ENCODE results near the gene DMRTB1.

Gene DMRTB1

GRCh38 chr1:53495633-53496345, 36.6 kb downstream of the DMRTB1 start:
- no peaks in the 10 kb centered on the region for H3K27me3 ChIP-seq (ENCODE audit: insufficient read depth, poor library complexity, severe bottlenecking)
- H3K9me3 ChIP-seq (ENCODE audit: severe bottlenecking) = no peaks in the 10 kb centered on the region
- ATAC-seq (ENCODE audit: low read depth) = no peak
- TF ChIP-seq CTCF (IDR thresholded peaks at IDR 0.05; ENCODE audit: poor library complexity, severe bottlenecking) = no peak
- H3K4me1 ChIP-seq (ENCODE audit: insufficient read depth, poor library complexity, severe bottlenecking) = no peaks in the 10 kb centered on the region
- DNase-seq (ENCODE audit: low spot score) = no peak
- no peaks in the 10 kb centered on the region for H3K36me3 ChIP-seq (ENCODE audit: low read depth)
- no peak overlapping the region for H3K4me3 ChIP-seq (ENCODE audit: severe bottlenecking)
- no peak overlapping the region for H3K27ac ChIP-seq (ENCODE audit: poor library complexity, severe bottlenecking)

GRCh38 chr1:53498555-53499131, 39.4 kb downstream of the DMRTB1 start:
- H3K4me1 ChIP-seq (ENCODE audit: insufficient read depth, poor library complexity, severe bottlenecking) = no peaks in the 10 kb centered on the region
- ATAC-seq (ENCODE audit: low read depth) = no peak
- peak; percentile 34 for DNase-seq (ENCODE audit: low spot score)
- no peaks in the 10 kb centered on the region for H3K36me3 ChIP-seq (ENCODE audit: low read depth)
- no peaks in the 10 kb centered on the region for H3K9me3 ChIP-seq (ENCODE audit: severe bottlenecking)
- H3K27me3 ChIP-seq (ENCODE audit: insufficient read depth, poor library complexity, severe bottlenecking) = no peaks in the 10 kb centered on the region
- H3K27ac ChIP-seq (ENCODE audit: poor library complexity, severe bottlenecking) = no peak overlapping the region
- H3K4me3 ChIP-seq (ENCODE audit: severe bottlenecking) = no peak overlapping the region
- no peak for TF ChIP-seq CTCF (IDR thresholded peaks at IDR 0.05; ENCODE audit: poor library complexity, severe bottlenecking)

GRCh38 chr1:53499257-53500203, 40.3 kb downstream of the DMRTB1 start:
- Histone ChIP-seq H3K9me3 (ENCODE audit: severe bottlenecking) (no peaks in the 10 kb centered on the region), H3K27me3 (ENCODE audit: insufficient read depth, poor library complexity, severe bottlenecking) (no peaks in the 10 kb centered on the region), H3K4me3 (ENCODE audit: severe bottlenecking) (no peak overlapping the region), H3K36me3 (ENCODE audit: low read depth) (no peaks in the 10 kb centered on the region), H3K4me1 (ENCODE audit: insufficient read depth, poor library complexity, severe bottlenecking) (no peaks in the 10 kb centered on the region), H3K27ac (ENCODE audit: poor library complexity, severe bottlenecking) (no peak overlapping the region)
- DNase-seq (ENCODE audit: low spot score) (peak; percentile 27), ATAC-seq (ENCODE audit: low read depth) (no peak)
- no peak for TF ChIP-seq CTCF (IDR thresholded peaks at IDR 0.05; ENCODE audit: poor library complexity, severe bottlenecking)

GRCh38 chr1:53500204-53501064, 41.2 kb downstream of the DMRTB1 start:
- Histone ChIP-seq H3K27me3 (ENCODE audit: insufficient read depth, poor library complexity, severe bottlenecking) (no peaks in the 10 kb centered on the region), H3K36me3 (ENCODE audit: low read depth) (no peaks in the 10 kb centered on the region)

More at GRCh38 chr1:53500204-53501064, 41.2 kb downstream of the DMRTB1 start:
- no peak overlapping the region for H3K4me3 ChIP-seq (ENCODE audit: severe bottlenecking)
- TF ChIP-seq CTCF (IDR thresholded peaks at IDR 0.05; ENCODE audit: poor library complexity, severe bottlenecking) = no peak
- DNase-seq (ENCODE audit: low spot score) (no peak), ATAC-seq (ENCODE audit: low read depth) (no peak)
- H3K27ac ChIP-seq (ENCODE audit: poor library complexity, severe bottlenecking) = no peak overlapping the region
- H3K9me3 ChIP-seq (ENCODE audit: severe bottlenecking) = no peaks in the 10 kb centered on the region
- no peaks in the 10 kb centered on the region for H3K4me1 ChIP-seq (ENCODE audit: insufficient read depth, poor library complexity, severe bottlenecking)
